KMS-11 (cell line): ENCODE data around the gene TNNT3.

Experiments used
- H2AFZ ChIP-seq: fragments of 200-600 bp; sonication (generic); 2 replicates; pipeline ENCODE4 v1.6.1; 2016; ENCODE audit warnings: antibody characterized with exemption, mixed run types, low read depth
- H3K27ac ChIP-seq: fragments of 200-600 bp; sonication (generic); 2 replicates; pipeline ENCODE4 v1.6.1; 2016; ENCODE audit warnings: mild to moderate bottlenecking, mixed run types
- H3K27me3 ChIP-seq: fragments of 200-600 bp; sonication (generic); 2 replicates; pipeline ENCODE4 v1.6.1; 2017; ENCODE audit warnings: mild to moderate bottlenecking, low read depth, mixed run types, moderate library complexity; ENCODE audit not compliant: insufficient read depth
- H3K36me3 ChIP-seq: fragments of 200-600 bp; sonication (generic); 2 replicates; pipeline ENCODE4 v1.6.1; 2017; ENCODE audit warnings: mild to moderate bottlenecking, mixed run types; ENCODE audit not compliant: insufficient read depth
- H3K4me1 ChIP-seq: fragments of 200-600 bp; sonication (generic); 2 replicates; pipeline ENCODE4 v1.6.1; 2016; ENCODE audit warnings: mild to moderate bottlenecking, low read depth, mixed run types; ENCODE audit not compliant: poor library complexity, severe bottlenecking
- H3K4me2 ChIP-seq: fragments of 200-600 bp; sonication (generic); 2 replicates; pipeline ENCODE4 v1.7.0; 2016; ENCODE audit warnings: mild to moderate bottlenecking, mixed run types
- H3K4me3 ChIP-seq: fragments of 200-600 bp; sonication (generic); IDR thresholded peaks from 2 replicates; pipeline ENCODE4 v1.6.1; 2017; ENCODE audit warnings: low read depth, low read length, mixed read lengths; ENCODE audit not compliant: insufficient read depth
- H3K79me2 ChIP-seq: fragments of 200-600 bp; sonication (generic); 2 replicates; pipeline ENCODE4 v1.6.1; 2016; ENCODE audit warnings: low read depth, mixed run types; ENCODE audit not compliant: insufficient read depth
- H3K9ac ChIP-seq: fragments of 200-600 bp; sonication (generic); 2 replicates; pipeline ENCODE4 v1.6.1; 2016; ENCODE audit warnings: mild to moderate bottlenecking, mixed run types
- H4K20me1 ChIP-seq: fragments of 200-600 bp; sonication (generic); 2 replicates; pipeline ENCODE4 v1.6.1; 2016; ENCODE audit warnings: mild to moderate bottlenecking, mixed run types; ENCODE audit not compliant: insufficient read depth
- TF ChIP-seq, protein P1 (sequence below): fragments of 200-600 bp; sonication (generic); conservative IDR thresholded peaks from 2 replicates; pipeline ENCODE4 v1.6.1; 2017; ENCODE audit warnings: low read depth, mild to moderate bottlenecking, antibody characterized with exemption, low read length, moderate library complexity, mixed read lengths

The TNNT3 gene

DNA sequence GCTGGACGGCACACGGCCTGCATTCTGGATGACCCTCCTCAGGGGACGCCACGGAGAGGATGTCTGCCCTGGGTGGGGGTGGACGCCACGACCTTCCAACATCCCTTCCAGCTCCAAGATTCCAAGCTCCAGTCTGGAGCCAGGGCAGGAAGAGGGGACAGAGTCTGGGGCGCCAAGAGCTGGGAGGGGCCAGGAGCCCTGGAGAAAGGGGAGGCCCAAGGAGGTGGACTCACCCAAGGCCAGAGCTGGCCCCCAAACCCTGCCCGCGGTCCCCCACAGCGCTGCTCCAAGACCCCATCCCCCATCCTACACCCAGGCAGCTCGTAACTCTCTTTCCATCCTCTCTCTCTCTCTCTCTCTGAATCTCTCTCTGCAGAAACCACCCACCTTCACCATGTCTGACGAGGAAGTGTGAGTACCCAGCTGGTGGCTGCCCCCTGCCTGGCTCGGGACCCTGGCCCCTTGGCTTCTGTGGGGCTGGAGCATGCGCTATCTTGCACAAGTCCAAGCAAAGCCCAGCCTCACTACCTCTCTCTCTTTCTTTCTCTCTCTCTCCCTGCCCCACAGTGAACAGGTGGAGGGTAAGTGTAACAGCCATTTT, 3.1 kb downstream of the TNNT3 start:
- Histone ChIP-seq H3K27ac (no peak overlapping the region), H3K4me3 (no peak overlapping the region), H3K79me2 (no peaks in the 10 kb centered on the region), H3K4me2 (no peak overlapping the region), H3K36me3 (no peaks in the 10 kb centered on the region), H3K4me1 (no peaks in the 10 kb centered on the region), H3K27me3 (peaks cover 81% of the 10 kb centered on the region), H2AFZ (no peak overlapping the region), H4K20me1 (no peaks in the 10 kb centered on the region), H3K9ac (no peak overlapping the region)
- TF ChIP-seq, protein P1, sequence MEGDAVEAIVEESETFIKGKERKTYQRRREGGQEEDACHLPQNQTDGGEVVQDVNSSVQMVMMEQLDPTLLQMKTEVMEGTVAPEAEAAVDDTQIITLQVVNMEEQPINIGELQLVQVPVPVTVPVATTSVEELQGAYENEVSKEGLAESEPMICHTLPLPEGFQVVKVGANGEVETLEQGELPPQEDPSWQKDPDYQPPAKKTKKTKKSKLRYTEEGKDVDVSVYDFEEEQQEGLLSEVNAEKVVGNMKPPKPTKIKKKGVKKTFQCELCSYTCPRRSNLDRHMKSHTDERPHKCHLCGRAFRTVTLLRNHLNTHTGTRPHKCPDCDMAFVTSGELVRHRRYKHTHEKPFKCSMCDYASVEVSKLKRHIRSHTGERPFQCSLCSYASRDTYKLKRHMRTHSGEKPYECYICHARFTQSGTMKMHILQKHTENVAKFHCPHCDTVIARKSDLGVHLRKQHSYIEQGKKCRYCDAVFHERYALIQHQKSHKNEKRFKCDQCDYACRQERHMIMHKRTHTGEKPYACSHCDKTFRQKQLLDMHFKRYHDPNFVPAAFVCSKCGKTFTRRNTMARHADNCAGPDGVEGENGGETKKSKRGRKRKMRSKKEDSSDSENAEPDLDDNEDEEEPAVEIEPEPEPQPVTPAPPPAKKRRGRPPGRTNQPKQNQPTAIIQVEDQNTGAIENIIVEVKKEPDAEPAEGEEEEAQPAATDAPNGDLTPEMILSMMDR: no peak

DNA sequence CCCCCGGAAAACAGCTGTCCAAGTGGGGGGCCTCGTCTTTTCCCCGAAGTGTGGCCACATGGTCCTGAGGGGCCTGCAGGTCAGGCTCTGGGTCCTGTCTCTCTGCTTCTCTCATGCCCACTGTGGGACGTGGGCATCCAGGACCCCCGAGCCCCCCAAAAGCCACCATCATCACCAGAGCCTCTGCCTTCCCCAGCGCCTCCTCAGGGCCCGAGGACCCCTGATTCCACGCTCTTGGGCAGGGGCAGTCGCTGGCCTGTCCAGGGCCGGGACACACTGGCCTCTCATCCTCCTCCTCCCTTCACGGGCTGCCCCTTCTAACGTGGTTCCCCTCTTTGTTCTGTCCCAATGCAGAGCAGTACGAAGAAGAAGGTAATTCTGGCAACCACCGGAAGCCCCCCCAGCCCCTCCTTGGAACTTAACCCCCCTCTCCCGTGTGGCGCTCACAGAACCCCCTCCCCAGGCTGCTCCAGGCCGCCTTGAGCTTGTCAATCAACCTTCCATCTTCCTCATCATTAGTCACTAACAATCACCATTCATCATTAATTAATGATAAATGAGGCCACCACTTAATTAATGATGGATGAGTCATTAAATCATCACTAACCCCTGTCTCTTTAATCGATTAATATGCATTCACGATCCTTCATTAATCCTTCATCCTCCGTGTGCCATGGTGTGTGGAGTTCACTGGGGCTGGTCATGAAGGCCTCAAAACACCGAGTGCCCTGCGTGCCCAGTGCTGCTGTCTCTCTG, 3.9 kb downstream of the TNNT3 start:
- Histone ChIP-seq H3K4me1 (no peaks in the 10 kb centered on the region), H3K4me3 (no peak overlapping the region), H3K36me3 (no peaks in the 10 kb centered on the region), H3K9ac (no peak overlapping the region), H4K20me1 (no peaks in the 10 kb centered on the region), H2AFZ (no peak overlapping the region), H3K4me2 (no peak overlapping the region), H3K27me3 (peaks cover 81% of the 10 kb centered on the region), H3K27ac (no peak overlapping the region), H3K79me2 (no peaks in the 10 kb centered on the region)
- TF ChIP-seq, protein P1: no peak

DNA sequence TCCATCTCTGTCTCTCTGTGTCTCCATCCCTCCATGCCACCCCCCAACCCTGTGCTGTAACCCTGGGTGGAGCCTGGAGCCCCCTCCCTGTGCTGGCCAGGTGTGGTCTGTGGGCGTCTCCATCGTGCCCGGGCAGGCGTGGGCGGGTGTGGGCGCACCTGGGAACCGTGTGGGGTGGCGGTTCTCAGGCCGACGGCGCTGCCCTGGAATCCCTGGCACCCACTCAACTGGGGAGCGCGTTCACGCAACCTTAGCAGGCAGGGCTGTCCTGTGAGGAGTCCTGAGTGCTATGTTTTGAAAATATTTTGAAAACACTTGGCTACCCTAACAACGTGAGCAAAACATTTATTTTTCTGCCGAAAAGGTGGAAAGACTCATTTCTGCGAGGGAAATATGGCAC, 4.7 kb downstream of the TNNT3 start:
- Histone ChIP-seq H3K79me2 (no peaks in the 10 kb centered on the region), H3K36me3 (no peaks in the 10 kb centered on the region), H4K20me1 (no peaks in the 10 kb centered on the region), H3K4me1 (no peaks in the 10 kb centered on the region), H3K4me2 (no peak overlapping the region), H3K4me3 (no peak overlapping the region), H3K27me3 (peaks cover 83% of the 10 kb centered on the region), H3K27ac (no peak overlapping the region), H2AFZ (no peak overlapping the region), H3K9ac (no peak overlapping the region)
- TF ChIP-seq, protein P1: no peak

DNA sequence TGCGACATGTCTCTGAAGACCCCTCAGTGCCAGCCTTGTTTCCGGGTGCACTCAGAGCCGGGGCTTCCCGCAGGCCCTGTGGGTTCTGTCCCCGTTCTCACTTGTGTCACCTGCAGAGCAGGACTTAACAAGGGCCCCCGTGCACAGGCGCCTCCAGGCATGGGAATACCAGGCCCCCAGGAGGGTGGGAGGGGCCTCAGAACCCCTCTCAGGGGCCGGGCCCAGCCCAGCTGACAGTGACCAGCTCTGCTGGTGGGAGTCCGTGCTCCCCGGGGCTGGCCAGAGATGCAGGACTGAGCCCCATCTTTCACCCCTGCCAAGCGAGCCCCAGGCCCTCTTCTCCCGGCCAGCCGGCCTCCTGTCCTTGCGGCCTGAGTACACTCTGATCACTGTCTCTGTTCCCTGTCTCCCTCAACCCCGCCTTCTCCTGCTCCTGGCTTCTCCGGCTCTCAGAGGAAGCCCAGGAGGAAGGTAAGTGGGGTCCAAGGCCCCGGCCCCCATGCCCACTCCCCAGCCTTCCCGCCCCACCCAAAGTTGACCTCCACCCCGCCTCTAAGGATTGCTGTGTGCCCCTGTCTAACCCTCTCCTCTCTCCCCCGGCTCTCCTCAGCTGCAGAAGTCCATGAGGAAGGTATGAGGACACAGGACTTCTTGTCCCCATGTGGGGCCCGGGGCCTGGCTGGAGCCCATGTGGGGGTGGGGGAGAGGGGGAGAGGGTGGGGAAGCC, 5.3 kb downstream of the TNNT3 start:
- TF ChIP-seq, protein P1: no peak
- Histone ChIP-seq H3K4me2 (no peak overlapping the region), H3K9ac (no peak overlapping the region)

More for the DNA sequence above, 5.3 kb downstream of the TNNT3 start:
- Histone ChIP-seq H3K27ac (no peak overlapping the region), H3K4me1 (no peaks in the 10 kb centered on the region), H3K79me2 (no peaks in the 10 kb centered on the region), H3K27me3 (peaks cover 84% of the 10 kb centered on the region), H2AFZ (no peak overlapping the region), H4K20me1 (no peaks in the 10 kb centered on the region), H3K36me3 (no peaks in the 10 kb centered on the region), H3K4me3 (no peak overlapping the region)
